Measurements from ENCODE around the gene ANGPTL7.

Gene ANGPTL7

GRCh38 chr1:11211925-11212587, 22.9 kb downstream of the ANGPTL7 start:
- no peak overlapping the region for H3K4me3 ChIP-seq (ENCODE audit: control insufficient read depth, low read depth, low read length)
- DNase-seq (ENCODE audit: low read depth), result no peak
- TF ChIP-seq CTCF (conservative IDR thresholded peaks at IDR 0.05; ENCODE audit: control insufficient read depth, insufficient read depth, low read depth, low read length), result no peak

GRCh38 chr1:11214698-11215380, 25.7 kb downstream of the ANGPTL7 start:
- no peak for TF ChIP-seq CTCF (conservative IDR thresholded peaks at IDR 0.05; ENCODE audit: control insufficient read depth, insufficient read depth, low read depth, low read length)
- no peak for DNase-seq (ENCODE audit: low read depth)
- no peak overlapping the region for H3K4me3 ChIP-seq (ENCODE audit: control insufficient read depth, low read depth, low read length)

GRCh38 chr1:11215381-11216005, 26.3 kb downstream of the ANGPTL7 start:
- no peak for DNase-seq (ENCODE audit: low read depth)
- H3K4me3 ChIP-seq (ENCODE audit: control insufficient read depth, low read depth, low read length), result no peak overlapping the region
- no peak for TF ChIP-seq CTCF (conservative IDR thresholded peaks at IDR 0.05; ENCODE audit: control insufficient read depth, insufficient read depth, low read depth, low read length)

- no peak for TF ChIP-seq CTCF (conservative IDR thresholded peaks at IDR 0.05; ENCODE audit: control insufficient read depth, insufficient read depth, low read depth, low read length)
- DNase-seq (ENCODE audit: low read depth), result no peak
- no peak overlapping the region for H3K4me3 ChIP-seq (ENCODE audit: control insufficient read depth, low read depth, low read length)
Measured at GRCh38 chr1:11216074-11216473, 26.9 kb downstream of the ANGPTL7 start.

GRCh38 chr1:11227106-11228077, 38.2 kb downstream of the ANGPTL7 start:
- DNase-seq (ENCODE audit: low read depth), result no peak
- TF ChIP-seq CTCF (conservative IDR thresholded peaks at IDR 0.05; ENCODE audit: control insufficient read depth, insufficient read depth, low read depth, low read length), result no peak

GRCh38 chr1:11229203-11229602, 40.0 kb downstream of the ANGPTL7 start:
- no peak for TF ChIP-seq CTCF (conservative IDR thresholded peaks at IDR 0.05; ENCODE audit: control insufficient read depth, insufficient read depth, low read depth, low read length)
- no peak overlapping the region for H3K4me3 ChIP-seq (ENCODE audit: control insufficient read depth, low read depth, low read length)
- no peak for DNase-seq (ENCODE audit: low read depth)

More at GRCh38 chr1:11227106-11228077, 38.2 kb downstream of the ANGPTL7 start:
- no peak overlapping the region for H3K4me3 ChIP-seq (ENCODE audit: control insufficient read depth, low read depth, low read length)
